DND-41 (cell line): ENCODE results near the gene LYL1.

ENCODE experiments used
- ATAC-seq: fragments of 200-7000 bp; cut with Tn5 transposase; 3 replicates; pipeline ENCODE4 v1.9.1; 2021; ENCODE audit warnings: low read depth; ENCODE audit not compliant: insufficient read depth
- DNase-seq: peaks from one replicate; pipeline ENCODE4 v3.0.0-alpha.2; 2020
- H2AFZ ChIP-seq: 2 replicates; pipeline ENCODE4 v1.6.0; 2012; ENCODE audit warnings: low read depth, low read length
- H3K27ac ChIP-seq: 2 replicates; pipeline ENCODE4 v1.5.1; 2012; ENCODE audit warnings: low read length, inconsistent platforms
- H3K27me3 ChIP-seq: fragments of 200-600 bp; sonication (generic); 2 replicates; pipeline ENCODE4 v1.6.0; 2012; ENCODE audit warnings: low read length, mild to moderate bottlenecking, inconsistent platforms; ENCODE audit not compliant: insufficient read depth, poor library complexity
- H3K36me3 ChIP-seq: 2 replicates; pipeline ENCODE4 v1.5.1; 2012; ENCODE audit warnings: low read length, inconsistent platforms; ENCODE audit not compliant: insufficient read depth
- H3K4me1 ChIP-seq: 2 replicates; pipeline ENCODE4 v1.5.1; 2012; ENCODE audit warnings: mild to moderate bottlenecking, low read length; ENCODE audit not compliant: insufficient read depth
- H3K4me2 ChIP-seq: 2 replicates; pipeline ENCODE4 v1.6.0; 2012; ENCODE audit warnings: mild to moderate bottlenecking, moderate library complexity, low read length, inconsistent platforms; ENCODE audit not compliant: insufficient read depth
- H3K4me3 ChIP-seq, 2 experiments: fragments of 200-600 bp in 1 of 2; shearing (Covaris generic) in 1 of 2; 2 replicates each; pipeline ENCODE4 v1.5.1; 2012 to 2016; ENCODE audit warnings: inconsistent platforms in 2 of 2, low read length in 2 of 2, mild to moderate bottlenecking in 2 of 2, low read depth in 1 of 2, moderate library complexity in 1 of 2
- H3K79me2 ChIP-seq: 2 replicates; pipeline ENCODE4 v1.6.0; 2012; ENCODE audit warnings: low read length, inconsistent platforms; ENCODE audit not compliant: insufficient read depth
- H3K9ac ChIP-seq: 2 replicates; pipeline ENCODE4 v1.6.0; 2012; ENCODE audit warnings: low read depth, mild to moderate bottlenecking, inconsistent platforms, low read length, moderate library complexity
- H3K9me3 ChIP-seq: 2 replicates; pipeline ENCODE4 v1.5.1; 2012; ENCODE audit warnings: low read length, moderate library complexity, mild to moderate bottlenecking, inconsistent platforms; ENCODE audit not compliant: insufficient read depth, severe bottlenecking
- H4K20me1 ChIP-seq: 2 replicates; pipeline ENCODE4 v1.6.0; 2012; ENCODE audit warnings: low read length; ENCODE audit not compliant: insufficient read depth
- CTCF ChIP-seq: IDR thresholded peaks from 2 replicates; pipeline ENCODE4 v1.5.1; 2012; ENCODE audit warnings: borderline replicate concordance, low read length, moderate library complexity, mild to moderate bottlenecking; ENCODE audit not compliant: poor library complexity, severe bottlenecking; ENCODE audit errors: extremely low read depth
- EZH2 ChIP-seq: IDR thresholded peaks from 3 replicates; pipeline ENCODE4 v1.6.1; 2012; ENCODE audit warnings: borderline replicate concordance, low read depth, mild to moderate bottlenecking, moderate library complexity, low read length, inconsistent platforms; ENCODE audit not compliant: severe bottlenecking

LYL1 gene

GRCh38 chr19:13086341-13086740 lies 16.3 kb downstream of the LYL1 start:
- no peaks in the 10 kb centered on the region for H3K27me3 ChIP-seq
- no peak overlapping the region for H2AFZ ChIP-seq
- H3K79me2 ChIP-seq: no peaks in the 10 kb centered on the region
- H3K9ac ChIP-seq: no peak overlapping the region
- no peak overlapping the region for H3K4me3 ChIP-seq
- TF ChIP-seq EZH2: no peak
- no peak for TF ChIP-seq CTCF
- H3K27ac ChIP-seq: no peak overlapping the region
- DNase-seq (no peak), ATAC-seq (no peak)
- H3K4me1 ChIP-seq: no peaks in the 10 kb centered on the region
- no peaks in the 10 kb centered on the region for H3K36me3 ChIP-seq
- H3K4me2 ChIP-seq: no peak overlapping the region
- H3K9me3 ChIP-seq: no peaks in the 10 kb centered on the region
- no peaks in the 10 kb centered on the region for H4K20me1 ChIP-seq

- no peak overlapping the region for H2AFZ ChIP-seq
- ATAC-seq (no peak), DNase-seq (no peak)
- no peaks in the 10 kb centered on the region for H3K36me3 ChIP-seq
- no peak overlapping the region for H3K9ac ChIP-seq
- no peaks in the 10 kb centered on the region for H3K9me3 ChIP-seq
- no peaks in the 10 kb centered on the region for H4K20me1 ChIP-seq
- H3K27ac ChIP-seq: no peak overlapping the region
- TF ChIP-seq EZH2 (no peak), CTCF (no peak)
- no peaks in the 10 kb centered on the region for H3K79me2 ChIP-seq
- no peaks in the 10 kb centered on the region for H3K4me1 ChIP-seq
- H3K4me3 ChIP-seq: no peak overlapping the region
- no peak overlapping the region for H3K4me2 ChIP-seq
- H3K27me3 ChIP-seq: no peaks in the 10 kb centered on the region
These were observed 17.0 kb downstream of the LYL1 start for GRCh38 chr19:13085666-13086065.

GRCh38 chr19:13083627-13084026 lies 19.0 kb downstream of the LYL1 start:
- Histone ChIP-seq H3K4me3 (no peak overlapping the region), H3K9ac (no peak overlapping the region), H3K9me3 (no peaks in the 10 kb centered on the region), H2AFZ (no peak overlapping the region), H3K27me3 (no peaks in the 10 kb centered on the region), H3K36me3 (no peaks in the 10 kb centered on the region), H4K20me1 (no peaks in the 10 kb centered on the region), H3K4me1 (no peaks in the 10 kb centered on the region), H3K27ac (no peak overlapping the region), H3K79me2 (no peaks in the 10 kb centered on the region), H3K4me2 (no peak overlapping the region)
- TF ChIP-seq EZH2: no peak
- ATAC-seq (no peak), DNase-seq (no peak)

- no peaks in the 10 kb centered on the region for H3K4me1 ChIP-seq
- no peak overlapping the region for H3K9ac ChIP-seq
- H2AFZ ChIP-seq: no peak overlapping the region
- H3K36me3 ChIP-seq: no peaks in the 10 kb centered on the region
- H3K4me3 ChIP-seq: no peak overlapping the region
- no peak for TF ChIP-seq EZH2
- no peak for TF ChIP-seq CTCF
- no peak for DNase-seq
- no peaks in the 10 kb centered on the region for H4K20me1 ChIP-seq
- H3K79me2 ChIP-seq: no peaks in the 10 kb centered on the region
- ATAC-seq: no peak
- no peaks in the 10 kb centered on the region for H3K27me3 ChIP-seq
- H3K9me3 ChIP-seq: no peaks in the 10 kb centered on the region
- no peak overlapping the region for H3K27ac ChIP-seq
- no peak overlapping the region for H3K4me2 ChIP-seq
These were observed 19.7 kb downstream of the LYL1 start for GRCh38 chr19:13083008-13083404.
